Measurements from ENCODE around the gene GGNBP2.
"Not testable (repeated sequence)": the region's sequence is repeated elsewhere in the genome, so short reads cannot be mapped to it uniquely, and the experiment has no call there.

The GGNBP2 gene

DNA sequence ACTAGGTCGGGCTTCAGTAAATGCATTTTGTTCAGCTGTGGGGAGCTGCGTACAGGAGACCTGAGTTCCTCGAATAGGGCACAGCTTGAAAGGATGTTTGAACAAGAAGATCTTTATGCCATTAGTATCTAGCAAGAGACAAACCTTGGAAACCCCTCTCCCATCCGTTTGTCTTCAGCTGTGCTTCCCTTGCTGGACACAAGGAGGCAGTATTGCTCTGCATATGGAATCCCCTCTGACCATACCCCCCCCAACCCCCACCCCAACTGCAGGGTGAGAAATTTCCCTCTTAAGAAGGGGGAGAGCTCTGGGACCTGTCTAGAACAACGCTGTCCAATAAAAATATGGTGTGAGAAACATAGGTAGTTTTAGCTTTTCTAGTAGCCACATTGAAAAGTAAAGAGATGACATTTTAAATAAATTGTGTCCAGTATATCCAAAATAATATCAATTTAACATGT lies 58.2 kb downstream of the GGNBP2 start:
- peak; percentile 73 for DNase-seq

DNA sequence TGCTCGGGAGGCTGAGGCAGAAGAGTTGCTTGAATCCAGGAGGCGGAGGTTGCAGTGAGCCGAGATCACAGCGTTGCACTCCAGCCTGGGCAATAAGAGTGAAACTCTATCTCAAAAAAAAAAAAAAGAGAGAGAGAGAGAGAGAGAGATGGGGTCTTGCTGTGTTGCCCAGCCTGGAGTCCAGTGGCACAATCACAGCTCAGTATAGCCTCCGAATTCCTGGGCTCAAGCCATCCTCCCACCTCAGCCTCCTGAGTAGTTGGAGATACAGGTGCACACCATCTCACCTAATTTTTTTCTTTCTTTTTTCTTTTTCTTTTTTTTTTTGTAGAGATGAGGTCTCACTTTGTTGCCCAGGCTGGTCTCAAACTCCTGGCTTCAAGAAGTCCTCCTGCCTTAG lies 60.3 kb downstream of the GGNBP2 start:
- DNase-seq: not testable (repeated sequence)

DNA sequence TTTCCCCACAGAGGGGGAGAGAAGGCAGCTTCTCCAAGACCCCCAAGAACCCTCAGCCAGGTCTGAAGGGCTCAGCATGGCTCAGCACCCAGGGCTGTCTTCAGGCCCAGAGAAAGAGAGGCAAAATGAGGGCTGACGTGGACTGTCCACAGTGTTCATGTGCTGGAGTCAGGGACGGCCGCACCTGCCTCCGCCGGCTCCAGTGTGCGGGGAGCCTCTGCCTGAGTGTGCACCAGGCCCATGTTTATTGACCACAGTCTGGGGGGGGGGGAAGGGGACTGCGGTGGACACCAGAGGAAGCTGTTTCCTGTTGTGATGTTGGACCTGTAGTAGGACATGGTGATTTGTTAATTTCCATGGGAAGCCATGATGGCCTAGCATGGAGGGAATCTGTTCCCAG lies 63.6 kb downstream of the GGNBP2 start:
- no peak for DNase-seq

DNA sequence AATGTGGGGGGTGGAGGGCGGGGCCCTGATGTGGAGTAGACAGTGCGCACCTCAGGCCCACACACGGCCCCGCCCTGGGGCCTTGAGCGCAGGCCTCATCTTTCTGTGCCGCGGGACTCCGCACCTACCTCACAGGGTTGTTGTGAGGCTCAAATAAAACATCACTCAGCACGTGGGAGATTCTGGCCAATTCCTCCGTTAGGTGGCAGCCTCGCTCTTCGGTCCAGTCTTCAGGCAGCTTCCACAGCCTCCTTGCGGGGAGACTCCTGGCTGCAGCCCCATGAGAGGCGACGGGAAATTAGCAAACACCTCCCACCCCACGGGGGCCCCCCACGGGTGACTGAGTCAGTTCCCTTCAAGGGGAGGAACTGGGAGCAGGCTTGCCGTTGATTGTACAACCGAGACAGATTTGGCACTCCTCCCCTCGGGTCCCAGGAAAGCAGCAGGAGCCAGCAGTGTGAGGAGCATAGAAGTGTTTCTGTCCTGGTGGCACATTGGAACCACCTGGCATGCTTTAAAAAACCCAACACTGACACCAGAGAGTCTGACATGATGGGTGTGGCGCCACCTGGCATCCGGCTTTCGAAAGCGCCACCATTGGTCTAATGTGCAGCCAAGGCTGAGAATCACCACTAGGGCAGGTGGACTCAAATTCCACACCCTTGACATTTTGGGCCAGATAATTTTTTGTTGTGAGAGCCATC lies 64.2 kb downstream of the GGNBP2 start:
- no peak for DNase-seq

DNA sequence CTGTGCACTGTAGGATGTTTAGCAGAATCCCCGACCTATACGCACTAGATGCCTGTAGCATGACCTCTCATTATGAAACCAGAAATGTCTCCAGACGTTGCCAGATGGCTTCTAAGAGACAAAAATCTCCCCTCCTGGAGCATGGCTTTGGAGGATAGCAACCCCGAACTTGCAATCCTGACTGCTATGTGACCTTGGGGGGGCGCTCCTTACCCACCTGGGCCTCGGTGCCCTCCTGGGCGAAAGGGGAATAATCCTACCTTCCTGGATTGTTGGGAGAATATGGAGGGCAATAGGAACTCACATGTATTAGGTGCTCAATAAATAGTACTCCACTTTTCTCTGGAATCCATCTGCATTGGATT lies 64.8 kb downstream of the GGNBP2 start:
- no peak for DNase-seq

DNA sequence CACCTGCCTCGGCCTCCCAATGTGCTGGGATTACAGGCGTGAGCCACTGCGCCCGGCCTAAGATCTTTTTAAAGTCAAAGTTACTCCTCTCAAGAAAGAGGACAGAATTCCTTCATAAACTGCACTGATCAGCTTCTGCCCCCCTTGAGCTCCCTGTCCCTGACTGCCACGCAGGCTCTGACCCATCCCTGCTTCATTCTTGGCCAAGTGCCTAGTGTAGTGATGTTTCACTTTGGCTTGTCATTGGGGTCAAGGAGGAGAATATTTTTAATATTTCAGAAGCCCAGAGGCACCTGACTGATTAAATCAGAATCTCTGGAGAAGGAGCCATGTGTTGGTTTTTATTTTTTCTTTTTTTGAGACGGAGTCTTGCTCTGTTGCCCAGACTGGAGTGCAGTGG lies 65.8 kb downstream of the GGNBP2 start:
- DNase-seq: no peak

DNA sequence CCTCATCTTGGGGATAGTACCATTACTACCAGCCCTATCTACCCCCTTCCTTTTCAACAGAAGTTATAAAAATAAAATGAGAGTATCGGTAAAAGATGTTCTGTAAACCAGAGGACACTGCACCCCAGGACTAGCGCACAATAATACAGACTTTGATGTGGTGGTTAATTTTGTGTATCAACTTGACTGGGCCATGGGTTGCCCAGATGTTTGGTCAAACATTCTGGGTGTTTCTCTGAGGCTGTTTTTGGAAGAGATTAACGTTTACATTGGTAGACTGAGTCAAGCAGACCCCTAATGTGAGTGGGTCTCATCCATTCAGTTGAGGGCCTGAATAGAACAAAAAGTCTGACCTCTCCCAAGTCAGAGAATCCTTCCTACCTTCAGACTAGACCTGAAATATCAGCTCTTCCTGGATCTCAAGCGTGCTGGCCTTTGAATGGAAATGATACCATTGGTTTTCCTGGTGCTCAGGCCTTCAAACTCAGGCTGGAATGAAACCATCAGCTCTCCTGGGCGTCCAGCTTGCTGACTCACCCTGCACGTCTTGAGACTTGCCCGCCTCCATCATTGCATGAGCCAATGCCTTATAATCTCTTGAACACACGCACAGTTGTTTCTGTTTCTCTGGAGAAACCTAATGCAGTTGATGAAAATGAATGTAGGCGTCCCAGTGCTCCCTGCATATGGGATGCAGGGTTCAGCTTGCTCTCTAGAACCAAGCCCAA lies 66.8 kb downstream of the GGNBP2 start:
- no peak for DNase-seq

DNA sequence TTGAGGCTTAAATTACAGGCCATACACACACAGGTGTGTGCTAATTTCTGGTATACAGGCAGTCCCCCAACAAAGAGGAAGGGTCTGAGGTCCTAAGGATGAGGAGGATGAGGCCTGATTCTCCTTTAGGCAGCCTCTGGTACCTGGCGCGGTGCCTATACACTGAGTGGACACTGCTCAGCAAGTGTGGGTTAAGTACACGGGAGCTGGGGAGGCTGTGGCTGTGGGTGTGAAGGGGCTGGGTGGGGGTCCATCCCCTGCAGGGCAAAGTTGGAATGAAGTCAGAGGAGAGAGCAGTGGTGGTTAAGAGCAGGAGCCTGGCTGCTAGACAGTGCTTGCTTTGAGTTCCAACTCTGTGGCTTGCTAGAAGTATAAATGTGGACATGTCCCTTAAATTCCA lies 67.6 kb downstream of the GGNBP2 start:
- DNase-seq: no peak

DNA sequence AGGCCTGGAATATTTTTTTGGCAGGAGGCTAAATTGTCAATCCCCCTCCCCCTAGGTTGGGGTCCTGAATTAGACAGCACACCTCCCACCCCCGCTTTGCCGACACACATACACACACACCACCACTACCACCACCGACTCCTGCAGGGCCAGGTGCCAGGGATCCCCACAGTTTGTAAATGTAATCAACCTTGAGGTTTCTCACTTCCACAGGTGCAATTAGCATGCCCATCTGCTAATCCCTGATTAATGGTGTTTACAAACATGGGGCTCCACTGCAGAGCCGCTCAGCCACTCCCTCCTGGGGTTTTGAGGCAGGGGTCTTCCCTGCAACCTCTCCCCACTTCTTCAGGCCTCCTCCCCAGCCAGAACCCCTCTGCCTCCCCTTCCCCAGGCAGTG lies 68.4 kb downstream of the GGNBP2 start:
- no peak for DNase-seq

DNA sequence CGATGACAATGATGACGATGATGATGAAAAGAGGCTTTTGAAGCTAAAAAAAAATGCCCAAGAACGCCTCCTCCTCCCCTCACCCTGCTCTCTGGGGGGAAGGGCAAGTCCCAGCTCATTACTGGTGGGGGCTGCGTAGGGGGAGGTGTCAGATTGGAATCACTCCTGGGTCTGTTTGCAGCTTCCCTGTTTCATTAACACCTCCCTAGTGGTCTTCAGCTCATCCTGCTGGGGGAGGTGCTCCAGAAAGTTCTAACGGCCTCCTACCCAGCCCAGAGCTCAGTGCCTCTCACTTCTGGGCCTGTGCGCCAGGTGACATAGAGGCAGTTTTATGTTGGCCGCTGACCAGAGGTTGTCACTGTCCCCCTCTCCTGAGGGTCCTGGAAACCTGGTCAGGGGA lies 69.4 kb downstream of the GGNBP2 start:
- DNase-seq: no peak

DNA sequence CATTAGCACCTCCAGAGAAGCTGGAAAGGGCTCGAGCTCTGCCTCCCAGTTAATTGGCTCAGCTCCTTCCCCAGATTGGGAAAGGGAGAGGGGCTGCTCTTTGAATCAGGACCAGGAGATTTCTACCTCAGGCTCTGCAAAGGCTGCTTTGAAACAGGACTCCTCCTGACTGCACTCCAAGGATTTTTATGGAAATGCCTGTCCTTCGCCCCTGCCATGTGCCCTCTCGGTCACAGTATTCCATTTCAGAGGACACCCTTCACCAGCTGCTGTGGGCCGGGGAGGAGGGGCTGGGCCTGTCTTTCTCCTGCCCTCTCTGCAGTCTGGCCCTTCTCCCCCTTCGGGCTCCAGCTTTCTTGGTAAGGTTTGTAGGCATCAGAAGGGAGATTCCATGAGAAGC lies 70.2 kb downstream of the GGNBP2 start:
- DNase-seq: no peak

DNA sequence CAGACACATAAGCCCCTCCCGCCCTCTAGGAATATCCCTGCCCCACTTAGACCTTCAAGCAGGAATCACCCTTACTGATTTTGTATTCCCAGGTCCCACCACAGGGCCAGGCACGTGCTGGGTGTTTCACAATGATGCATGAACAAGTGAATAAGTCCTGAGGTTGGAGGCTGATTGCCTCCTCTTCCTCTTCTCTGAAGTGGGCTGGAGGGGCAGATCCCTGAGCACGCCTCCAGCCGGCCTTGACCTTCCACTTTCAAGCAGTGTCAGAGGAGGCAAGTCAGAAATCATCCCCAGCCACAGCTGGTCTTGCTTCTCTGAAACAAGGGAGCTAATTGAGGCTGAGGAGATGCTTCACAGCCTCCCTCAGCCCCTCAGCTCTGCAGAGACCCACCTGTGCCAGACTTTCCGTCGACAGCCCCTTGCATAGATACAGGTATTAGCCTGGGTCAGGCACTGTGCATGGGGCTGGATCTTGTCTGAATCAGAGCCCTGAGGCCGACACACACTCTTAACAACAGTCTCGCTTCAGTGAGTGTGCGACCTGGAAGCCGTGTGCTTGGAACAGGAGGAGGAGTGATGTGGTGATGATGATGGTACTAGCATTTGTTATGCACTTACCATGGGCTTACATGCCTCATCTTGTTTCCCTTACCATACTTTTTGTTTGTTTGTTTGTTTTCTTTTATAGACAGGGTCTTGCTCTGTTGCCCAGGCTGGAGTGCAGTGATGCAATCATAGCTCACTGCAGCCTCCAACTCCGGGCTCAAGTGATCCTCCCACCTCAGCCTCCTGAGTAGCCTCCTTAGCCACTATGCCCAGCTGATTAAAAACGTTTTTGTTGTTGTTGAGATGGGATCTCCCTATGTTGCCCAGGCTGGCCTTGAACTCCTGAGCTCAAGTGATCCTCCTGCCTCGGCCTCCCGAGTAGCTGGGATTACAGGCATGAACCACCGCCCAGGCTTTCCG lies 71.6 kb downstream of the GGNBP2 start:
- DNase-seq: no peak

DNA sequence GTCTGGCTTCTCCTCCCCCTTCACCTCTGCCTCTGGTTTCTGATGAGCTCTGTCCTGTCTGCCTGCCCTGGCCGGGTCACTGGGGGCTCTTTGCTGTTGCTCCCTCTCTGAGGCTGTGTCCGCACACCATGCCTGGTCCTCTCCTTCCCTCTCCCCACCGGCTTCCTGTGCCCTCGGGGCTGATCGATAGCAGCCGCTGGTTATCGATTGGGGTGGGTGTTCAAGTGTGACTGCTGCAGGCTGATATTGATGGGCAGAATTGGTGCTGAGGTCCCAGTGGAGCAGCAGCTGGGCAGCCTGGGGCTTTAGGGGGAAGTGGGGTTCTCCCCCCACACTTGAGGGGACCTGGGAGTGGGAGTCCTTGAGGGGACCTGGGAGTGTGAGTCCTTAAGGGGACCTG lies 73.1 kb downstream of the GGNBP2 start:
- DNase-seq: no peak

DNA sequence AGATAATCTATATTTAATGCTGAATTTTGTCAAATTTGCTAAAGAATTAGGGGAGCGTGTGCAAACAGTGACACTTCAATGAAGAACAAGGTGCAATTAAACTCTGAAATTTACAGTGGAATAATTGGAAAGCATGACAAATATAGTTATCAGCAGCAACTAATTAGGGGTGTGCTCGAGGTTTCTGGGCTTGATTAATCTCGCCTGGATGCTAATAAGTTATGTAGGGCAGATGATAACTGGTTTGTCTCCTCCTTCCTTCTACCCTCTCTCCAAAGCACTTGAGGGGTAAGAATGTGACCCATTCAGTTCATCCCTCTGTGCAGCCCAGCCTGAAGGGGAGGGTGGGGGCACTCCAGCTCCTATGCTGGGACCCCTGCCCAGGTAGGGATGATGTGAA lies 78.6 kb downstream of the GGNBP2 start:
- DNase-seq: no peak

DNA sequence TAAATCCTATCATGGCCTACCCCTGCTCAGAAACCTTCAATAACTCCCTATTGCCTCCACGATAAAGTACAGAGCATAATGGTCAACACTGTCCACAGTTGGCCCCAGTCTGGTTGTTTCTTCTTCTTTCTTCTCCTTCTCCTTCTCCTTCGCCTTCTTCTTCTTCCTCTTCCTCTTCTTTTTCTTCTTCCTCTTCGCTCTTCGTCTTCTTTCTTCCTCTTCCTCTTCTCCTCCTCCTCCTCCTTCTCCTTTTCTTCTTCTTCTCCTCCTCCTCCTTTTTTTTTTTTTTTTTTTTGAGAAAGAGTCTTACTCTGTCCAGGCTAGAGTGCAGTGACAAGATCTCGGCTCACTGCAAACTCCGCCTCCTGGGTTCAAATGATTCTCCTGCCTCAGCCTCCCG lies 80.5 kb downstream of the GGNBP2 start:
- DNase-seq: no peak

DNA sequence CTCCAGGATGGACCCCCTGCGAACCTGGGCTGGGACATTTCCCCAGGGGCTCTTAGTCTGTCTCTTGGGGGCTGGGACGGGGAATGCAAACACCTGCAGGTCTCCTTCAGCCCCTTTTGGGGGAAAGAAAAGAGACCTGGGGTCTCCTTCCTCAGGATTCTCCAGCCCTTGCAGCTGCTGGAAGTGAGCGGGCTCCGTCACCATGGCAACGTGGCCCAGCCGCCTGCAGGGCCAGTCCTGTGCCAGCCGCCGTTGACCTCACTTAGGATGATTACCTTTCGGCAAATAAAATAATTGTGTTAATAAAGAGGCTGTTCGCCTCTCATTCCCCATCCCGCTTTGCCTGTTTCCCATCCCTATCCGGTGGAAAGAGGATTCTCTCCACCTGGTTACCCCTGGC lies 82.4 kb downstream of the GGNBP2 start:
- no peak for DNase-seq

DNA sequence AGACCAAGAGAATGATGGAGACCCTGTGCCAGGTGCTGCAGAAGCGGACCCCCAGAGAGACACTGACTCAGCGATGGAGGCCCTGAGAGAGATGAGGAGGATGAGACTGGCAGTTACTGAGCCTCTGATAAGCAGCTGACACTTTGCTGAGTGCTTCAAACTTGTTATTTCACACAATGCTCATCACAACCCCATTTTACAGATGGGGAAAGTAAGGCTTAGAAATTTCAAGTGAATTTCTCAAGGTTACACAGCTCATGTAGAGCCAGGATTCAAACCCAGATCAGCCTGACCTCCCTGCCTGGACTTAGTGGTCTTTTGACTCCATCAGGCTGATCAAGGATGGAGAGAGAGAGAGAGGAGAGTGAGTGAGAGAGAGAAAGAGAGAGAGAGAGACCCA lies 83.9 kb downstream of the GGNBP2 start:
- DNase-seq: no peak

DNA sequence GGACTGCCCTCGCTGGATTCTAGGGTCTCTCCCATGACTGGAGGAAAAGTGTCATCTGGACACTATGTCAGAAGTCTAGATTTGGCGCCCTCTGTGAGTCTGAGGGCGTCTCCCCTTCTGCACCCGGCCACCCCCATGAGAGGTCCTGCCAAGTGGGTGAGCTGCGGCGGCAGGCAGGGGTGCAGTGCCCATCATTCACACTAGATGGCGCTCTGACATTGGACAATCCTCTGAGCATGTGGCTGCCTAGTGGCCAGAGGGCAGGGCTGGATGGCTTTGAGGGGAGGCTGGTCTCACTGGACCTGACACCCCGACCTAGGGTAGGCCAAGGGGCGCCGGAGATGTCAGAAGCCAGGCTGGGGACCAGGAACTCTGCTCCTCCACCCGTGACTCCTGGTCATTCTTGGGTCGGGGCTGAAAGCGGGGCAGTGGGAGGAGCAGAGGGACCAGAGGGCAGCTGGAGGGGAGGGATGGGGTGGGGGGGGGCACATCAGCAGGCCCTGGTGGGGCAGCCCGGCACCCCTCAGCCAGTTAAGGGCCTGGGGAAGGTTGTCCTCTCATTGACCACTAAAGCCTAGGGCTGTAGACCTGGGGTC lies 84.6 kb downstream of the GGNBP2 start:
- DNase-seq: peak; percentile 96

DNA sequence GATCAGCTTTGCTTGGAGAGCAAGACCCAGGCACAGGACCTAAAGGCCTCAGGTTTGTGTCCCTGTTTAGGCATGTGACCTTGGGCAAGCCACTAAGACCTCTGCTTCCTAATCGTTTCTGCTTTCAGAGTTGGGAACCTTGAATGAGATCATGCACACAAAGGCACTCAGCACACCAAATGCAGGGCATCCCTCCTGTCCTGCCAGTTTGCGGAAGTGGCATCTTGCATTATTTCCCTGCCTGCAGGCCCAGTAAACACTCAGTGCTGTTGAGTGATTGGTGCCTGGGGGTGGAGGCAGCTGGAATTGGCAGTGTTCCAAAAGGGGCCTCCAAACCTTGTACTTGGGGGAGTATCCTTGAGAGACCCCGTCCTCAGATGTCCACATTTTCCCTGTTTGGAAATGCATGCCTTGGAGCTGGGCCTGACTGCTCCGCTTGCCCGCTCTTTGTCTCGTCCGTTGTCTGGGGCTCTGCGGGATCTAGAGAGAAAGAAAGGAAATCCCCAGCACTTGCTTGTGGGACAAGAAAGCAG lies 85.3 kb downstream of the GGNBP2 start:
- DNase-seq: no peak

DNA sequence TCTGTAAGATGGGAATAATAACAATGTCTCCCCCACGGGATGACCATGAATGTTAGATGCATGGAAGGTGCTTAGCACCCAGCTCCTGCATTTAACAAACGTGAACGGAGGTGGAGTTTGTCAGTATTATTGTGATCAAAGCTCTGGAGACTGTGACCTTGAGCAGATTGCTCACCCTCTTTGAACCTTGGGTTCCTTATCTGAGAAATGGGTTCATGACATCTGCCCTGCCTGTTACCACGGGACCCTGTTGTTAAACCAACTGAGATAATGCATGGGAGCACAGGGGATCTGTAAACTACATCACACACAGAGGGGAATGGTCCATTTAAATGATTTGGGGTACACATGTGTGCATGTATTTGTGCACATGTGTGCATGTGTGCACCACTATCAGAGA lies 86.3 kb downstream of the GGNBP2 start:
- DNase-seq: no peak

DNA sequence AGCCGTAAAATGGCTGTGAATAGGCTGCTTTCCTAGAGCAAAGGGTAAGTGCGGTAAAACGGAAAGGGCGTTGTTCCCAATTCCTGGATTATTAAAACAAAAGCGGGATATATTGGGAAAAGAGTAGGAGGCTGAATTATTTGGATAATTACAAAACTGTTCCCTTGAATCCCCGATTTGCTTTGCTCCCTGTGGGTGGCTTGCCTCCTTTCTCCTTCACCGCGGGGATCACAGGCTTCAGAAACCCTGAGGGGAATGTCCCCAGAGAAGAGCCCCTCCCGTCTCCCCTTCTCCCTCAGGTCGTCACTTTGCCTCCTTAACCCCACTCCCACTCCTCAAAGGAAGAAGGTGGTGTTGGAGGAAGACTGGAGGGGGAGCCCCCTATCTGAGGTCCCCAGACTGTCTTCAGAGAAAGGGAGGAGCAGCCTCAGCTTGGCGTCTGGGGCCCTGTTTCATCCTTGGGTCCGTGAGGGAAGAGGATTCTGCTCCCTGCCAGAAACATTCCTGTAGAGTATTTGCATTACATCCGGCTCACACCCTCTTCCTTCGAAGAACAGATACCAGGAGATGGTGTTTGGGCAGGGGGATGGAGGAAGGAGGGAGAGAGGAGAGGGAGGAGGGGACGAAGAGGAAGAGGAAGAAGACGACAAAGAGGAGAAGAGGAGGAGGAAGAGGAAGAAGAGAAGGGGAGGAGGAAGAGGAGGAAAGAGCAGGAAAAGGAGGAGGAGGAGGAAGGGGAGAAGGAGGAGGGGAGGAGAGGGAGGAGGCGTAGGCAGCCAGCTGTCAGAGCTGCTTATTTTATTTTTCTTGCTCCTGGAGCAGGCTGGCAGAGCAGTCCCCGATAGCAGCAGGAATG lies 88.4 kb downstream of the GGNBP2 start:
- DNase-seq: no peak

Data from activated CD8-positive, alpha-beta memory T cell treated with anti-CD3 and anti-CD28 coated beads, Interleukin-2, amount 50 U/mL, for 48 hours (primary cell).